ENCODE data around the gene XRCC5. TPM values are rescaled to one million over a fixed set of nuclear protein-coding genes. Genes with fewer than 3 reads are reported as not detected.

Gene XRCC5
- total and polyA plus RNA-seq, 2 of the 8 experiments (the other 6 are each of a cell fraction or from before 2014, with no cell fraction given), result 308 to 644 TPM

- Histone ChIP-seq H4K8ac (ENCODE audit: extremely low read depth, insufficient read depth, low read length) (no peak overlapping the region), H2BK15ac (ENCODE audit: low read length) (no peak overlapping the region), H3K36me3 (ENCODE audit: control insufficient read depth in 2 of 4, insufficient read depth in 4 of 4, low read length in 3 of 4) (peaks cover 0 to 6% (median 0%) of the 10 kb centered on the region in 4 experiments; a peak in 2 of 8 replicates), H4K20me1 (replicated peaks in 1 of 2; ENCODE audit: control insufficient read depth in 1 of 2, insufficient read depth in 2 of 2, low read length in 2 of 2) (peaks cover 0 to 4% of the 10 kb centered on the region in 2 experiments), H3K4ac (replicated peaks; ENCODE audit: insufficient read length, low read depth, low read length) (no peak overlapping the region), H3K14ac (ENCODE audit: insufficient read length) (no peak overlapping the region), H3K27ac (ENCODE audit: low read depth, low read length) (no peak overlapping the region), H3K56ac (replicated peaks; ENCODE audit: insufficient read length, low read depth, low read length) (no peak overlapping the region), H3K79me2 (ENCODE audit: control insufficient read depth in 1 of 2, insufficient read depth in 2 of 2, low read length in 2 of 2) (no peaks in the 10 kb centered on the region), H4K5ac (ENCODE audit: insufficient read length, low read depth, low read length) (no peak overlapping the region), H2AFZ (ENCODE audit: low read length) (no peak overlapping the region), H3K9me3 (ENCODE audit: insufficient read depth in 2 of 2, low read depth in 1 of 2, low read length in 1 of 2) (no peaks in the 10 kb centered on the region), H3K23me2 (ENCODE audit: low read depth, low read length) (no peaks in the 10 kb centered on the region), H3K23ac (ENCODE audit: insufficient read length) (no peak overlapping the region), H2BK12ac (ENCODE audit: low read depth, low read length) (no peak overlapping the region), H4K91ac (replicated peaks; ENCODE audit: insufficient read length, low read length) (no peak overlapping the region), H3K9ac (replicated peaks in 1 of 4; ENCODE audit: extremely low read depth in 1 of 4, low read depth in 3 of 4, low read length in 3 of 4) (no peak overlapping the region), H2BK5ac (ENCODE audit: low read depth, low read length) (no peak overlapping the region), H2AK5ac (ENCODE audit: low read depth, low read length) (no peak overlapping the region), H3K27me3 (replicated peaks in 1 of 4; ENCODE audit: control insufficient read depth in 3 of 4, extremely low read depth in 1 of 4, insufficient read depth in 3 of 4, low read length in 3 of 4) (no peaks in the 10 kb centered on the region), H3K79me1 (ENCODE audit: low read depth, low read length) (no peaks in the 10 kb centered on the region), H3K4me3 (ENCODE audit: extremely low read depth in 1 of 4, insufficient read depth in 2 of 4, low read depth in 3 of 4, low read length in 4 of 4) (no peak overlapping the region), H2BK120ac (replicated peaks; ENCODE audit: low read depth, low read length) (no peak overlapping the region), H3K4me1 (replicated peaks in 1 of 4; ENCODE audit: control insufficient read depth in 3 of 4, insufficient read depth in 4 of 4, low read length in 3 of 4) (no peaks in the 10 kb centered on the region; a peak in 1 of 7 replicates), H3K4me2 (ENCODE audit: insufficient read depth in 1 of 2, low read depth in 2 of 2, low read length in 2 of 2) (no peak overlapping the region), H2BK20ac (ENCODE audit: low read length) (no peak overlapping the region), H3K18ac (ENCODE audit: extremely low read depth, low read length) (no peak overlapping the region)
- no peak for FAIRE-seq
- DNase-seq (ENCODE audit: low read depth in 1 of 2, low spot score in 2 of 2), result no peak
- WGBS, 2 experiments (ENCODE audit: extremely low coverage in 1 of 2, insufficient coverage in 1 of 2, insufficient read length in 1 of 2, insufficient replicate concordance in 2 of 2, low coverage in 1 of 2, low lambda C conversion rate in 2 of 2, missing lambda C conversion rate in 1 of 2), result 91% methylated on average over 2 of the region's 2 CpGs; no CpG with 5 or more reads in 1 of the 2 experiments
- POLR2A ChIA-PET (ENCODE audit: partially characterized antibody), result interaction anchor here (0.7 to 1.9 kb wide), 5 partner anchors 9 to 284 kb away, joined by 3 to 8 read pairs (median 3); partner anchors contain the start of gene RPL37A
- CTCF ChIA-PET (ENCODE audit: partially characterized antibody), result interaction anchor here (0.6 to 2.4 kb wide), 12 partner anchors 11 to 303 kb away, joined by 3 to 11 read pairs (median 4); no protein-coding TSS in a partner anchor
- TF ChIP-seq POU5F1 (IDR thresholded peaks at IDR 0.05; ENCODE audit: low read depth, low read length) (no peak), NRF1 (IDR thresholded peaks at IDR 0.05; ENCODE audit: low read depth, low read length) (no peak), EP300 (IDR thresholded peaks at IDR 0.05; ENCODE audit: borderline replicate concordance in 1 of 2, low read depth in 2 of 2, low read length in 2 of 2) (no peak), JUN (IDR thresholded peaks at IDR 0.05; ENCODE audit: low read depth, low read length) (no peak), TEAD4 (IDR thresholded peaks at IDR 0.05; ENCODE audit: low read depth, low read length) (no peak), EZH2 (IDR thresholded peaks at IDR 0.05; ENCODE audit: low read depth, low read length, severe bottlenecking) (no peak), TCF12 (IDR thresholded peaks at IDR 0.05; ENCODE audit: low read depth, low read length) (no peak), ATF2 (IDR thresholded peaks at IDR 0.05; ENCODE audit: low read length) (no peak), CBX8 (IDR thresholded peaks at IDR 0.05; ENCODE audit: borderline replicate concordance, low read depth, low read length) (no peak), RAD21 (IDR thresholded peaks at IDR 0.05 in 1 of 2, conservative IDR thresholded peaks at IDR 0.05 in 1 of 2; ENCODE audit: low read depth in 2 of 2, low read length in 2 of 2) (no peak), RNF2 (IDR thresholded peaks at IDR 0.05; ENCODE audit: borderline replicate concordance, low read depth, low read length, missing control alignments, poor library complexity, severe bottlenecking) (no peak)
Observed at GRCh38 chr2:216214768-216215167, 105.6 kb downstream of the XRCC5 start.

All from H1 (cell line).